GM18870 (cell line): ENCODE results near the gene NHLRC4.

Experiments
- ATAC-seq: cut with Tn5 transposase; IDR thresholded peaks from one replicate; pipeline ENCODE4 v1.9.1; 2021; ENCODE audit warnings: moderate library complexity; ENCODE audit not compliant: unreplicated experiment

The NHLRC4 gene

GRCh38 chr16:552171-552570, 14.6 kb upstream of the NHLRC4 start:
- ATAC-seq = no peak

GRCh38 chr16:553601-554296, 13.1 kb upstream of the NHLRC4 start:
- no peak for ATAC-seq

- no peak for ATAC-seq
Observed at GRCh38 chr16:554297-554621, 12.5 kb upstream of the NHLRC4 start.

- no peak for ATAC-seq
Observed at GRCh38 chr16:554640-555365, 12.0 kb upstream of the NHLRC4 start.

- no peak for ATAC-seq
Observed at GRCh38 chr16:555528-556473, 11.0 kb upstream of the NHLRC4 start.

GRCh38 chr16:556474-557173, 10.2 kb upstream of the NHLRC4 start:
- ATAC-seq = no peak

GRCh38 chr16:557463-558297, 9.1 kb upstream of the NHLRC4 start:
- ATAC-seq = no peak

GRCh38 chr16:558298-559020, 8.3 kb upstream of the NHLRC4 start:
- ATAC-seq = no peak

- ATAC-seq = no peak
Observed at GRCh38 chr16:559021-559380, 7.8 kb upstream of the NHLRC4 start.

- no peak for ATAC-seq
Observed at GRCh38 chr16:559411-560203, 7.2 kb upstream of the NHLRC4 start.

GRCh38 chr16:560204-560700, 6.6 kb upstream of the NHLRC4 start, which contains the start of gene PRR35:
Gene PRR35, plus strand, starts transcription at chr16:560394. Its CDS starts 2,901 bp downstream, at chr16:563295.
- no peak for ATAC-seq

GRCh38 chr16:560701-561412, 5.9 kb upstream of the NHLRC4 start:
- no peak for ATAC-seq

- no peak for ATAC-seq
Observed at GRCh38 chr16:561413-561794, 5.4 kb upstream of the NHLRC4 start.

GRCh38 chr16:561957-562938, 4.6 kb upstream of the NHLRC4 start:
- ATAC-seq = no peak

GRCh38 chr16:563072-563644, 3.6 kb upstream of the NHLRC4 start:
- no peak for ATAC-seq

- ATAC-seq = no peak
Observed at GRCh38 chr16:564690-565418, 2.0 kb upstream of the NHLRC4 start.
